A673 (cell line): ENCODE data around the gene ANKS1B. TPM values are rescaled to one million over a fixed set of nuclear protein-coding genes. Genes with fewer than 3 reads are reported as not detected.

Experiments
- BruUV-seq: library from RNA; stranded (reverse); fragments of 400-500 nt; replicated peaks from 2 replicates; lab custom pipeline; 2021; lab: Mats Ljungman, UMichigan
- CTCF ChIA-PET: fragments of 300-600 bp; sonication (Branson Sonifier 250); formaldehyde crosslinking; loops from one replicate; lab custom pipeline; 2022; ENCODE audit warnings: antibody characterized with exemption; lab: Charles Lee
- POLR2A ChIA-PET: fragments of 300-600 bp; sonication (Branson Sonifier 250); formaldehyde crosslinking; loops from one replicate; lab custom pipeline; 2022; ENCODE audit warnings: antibody characterized with exemption; ENCODE audit not compliant: low non-redundant PET; lab: Charles Lee
- DNase-seq: peaks from one replicate; pipeline ENCODE4 v3.0.0-alpha.2; 2015; ENCODE audit warnings: low spot score
- H3K27ac ChIP-seq: fragments of 200-600 bp; sonication (generic); 2 replicates; pipeline ENCODE4 v1.5.1; 2016; ENCODE audit warnings: mixed run types, low read depth, mild to moderate bottlenecking, mixed read lengths, antibody characterized with exemption, low read length; ENCODE audit not compliant: poor library complexity, severe bottlenecking
- H3K27me3 ChIP-seq: fragments of 200-600 bp; sonication (generic); replicated peaks from 2 replicates; pipeline ENCODE4 v1.6.1; 2017; ENCODE audit warnings: mixed run types, low read depth, mild to moderate bottlenecking, mixed read lengths, antibody characterized with exemption, low read length; ENCODE audit not compliant: insufficient read depth, poor library complexity
- H3K36me3 ChIP-seq: fragments of 200-600 bp; sonication (generic); 2 replicates; pipeline ENCODE4 v1.6.1; 2016; ENCODE audit warnings: mixed run types, mild to moderate bottlenecking, mixed read lengths, antibody characterized with exemption, low read length; ENCODE audit not compliant: insufficient read depth, poor library complexity, severe bottlenecking
- H3K4me1 ChIP-seq: fragments of 200-600 bp; sonication (generic); 2 replicates; pipeline ENCODE4 v1.6.1; 2017; ENCODE audit warnings: mixed run types, mild to moderate bottlenecking, mixed read lengths, antibody characterized with exemption, low read length; ENCODE audit not compliant: insufficient read depth, poor library complexity, severe bottlenecking
- H3K4me3 ChIP-seq: fragments of 200-600 bp; sonication (generic); 2 replicates; pipeline ENCODE4 v1.5.1; 2016; ENCODE audit warnings: low read depth, mixed run types, mild to moderate bottlenecking, mixed read lengths, low read length; ENCODE audit not compliant: poor library complexity, severe bottlenecking
- H3K9me3 ChIP-seq: fragments of 200-600 bp; sonication (generic); 2 replicates; pipeline ENCODE4 v1.6.1; 2016; ENCODE audit warnings: mixed run types, low read depth, mild to moderate bottlenecking, mixed read lengths, antibody characterized with exemption, low read length; ENCODE audit not compliant: poor library complexity, severe bottlenecking
- CTCF ChIP-seq: fragments of 300-800, 200-600 bp; sonication (generic); conservative IDR thresholded peaks from 2 replicates; pipeline ENCODE4 v1.5.1; 2017; ENCODE audit warnings: low read depth, mild to moderate bottlenecking, antibody characterized with exemption, low read length, moderate library complexity, mixed read lengths
- EZH2 ChIP-seq: fragments of 200-600 bp; sonication (generic); IDR thresholded peaks from 2 replicates; pipeline ENCODE4 v1.6.1; 2017; ENCODE audit warnings: borderline replicate concordance, low read depth, mild to moderate bottlenecking, mixed read lengths, antibody characterized with exemption, low read length; ENCODE audit not compliant: poor library complexity, severe bottlenecking
- intact Hi-C: fragments of 100-400 bp; cut with micrococcal nuclease; formaldehyde crosslinking; loops from one replicate; pipeline ENCODE4 v1.10.0; 2022; ENCODE audit not compliant: unreplicated experiment
- total RNA-seq: library from RNA; stranded (reverse); gene quantifications from 2 replicates; pipeline ENCODE4 v1.2.3, GENCODE V29; 2021

Gene ANKS1B
- total RNA-seq, 1 experiment from 2014 or later: 0.99 TPM

- intact Hi-C loops: no loop called here
- no peak overlapping the region for H3K27ac ChIP-seq
- no peaks in the 10 kb centered on the region for H3K9me3 ChIP-seq
- TF ChIP-seq CTCF: no peak
- no peak for TF ChIP-seq EZH2
- no peak for DNase-seq
- POLR2A ChIA-PET: no interaction called here
- no peak overlapping the region for H3K4me3 ChIP-seq
- peaks cover 4% of the 10 kb centered on the region for H3K4me1 ChIP-seq
- CTCF ChIA-PET: no interaction called here
- no peaks in the 10 kb centered on the region for H3K27me3 ChIP-seq
- no TSS peak for BruUV-seq
- no peaks in the 10 kb centered on the region for H3K36me3 ChIP-seq
Observed at GRCh38 chr12:99026332-99027054, 958.2 kb downstream of the ANKS1B start.

DNA sequence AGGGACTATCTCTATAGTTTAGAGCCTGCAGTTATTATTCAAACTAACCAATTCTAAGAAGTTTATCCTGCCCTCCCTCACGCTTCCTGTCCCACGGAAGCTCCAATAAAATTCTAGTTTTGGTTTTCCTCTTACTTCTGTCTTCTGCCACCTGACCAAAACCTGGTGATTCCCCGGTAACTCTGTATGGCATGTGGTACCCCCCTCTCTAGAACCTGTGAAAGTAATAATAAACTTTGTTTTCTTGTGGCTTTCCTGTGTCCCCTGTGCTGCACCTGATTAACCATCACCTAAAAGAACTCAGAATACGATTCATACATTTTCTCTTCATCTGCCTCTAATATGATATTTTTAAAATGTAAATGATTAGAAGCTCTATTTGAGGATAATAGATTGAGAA is 959.9 kb downstream of the ANKS1B start:
- H3K9me3 ChIP-seq: no peaks in the 10 kb centered on the region
- no peak for TF ChIP-seq EZH2
- TF ChIP-seq CTCF: no peak
- no TSS peak for BruUV-seq
- no peaks in the 10 kb centered on the region for H3K27me3 ChIP-seq
- no peak overlapping the region for H3K27ac ChIP-seq
- intact Hi-C loops: no loop called here
- no peak overlapping the region for H3K4me3 ChIP-seq
- no peaks in the 10 kb centered on the region for H3K36me3 ChIP-seq
- ChIA-PET CTCF (no interaction called here), POLR2A (no interaction called here)
- H3K4me1 ChIP-seq: peaks cover 4% of the 10 kb centered on the region
- no peak for DNase-seq

- ChIA-PET POLR2A (no interaction called here), CTCF (no interaction called here)
- Histone ChIP-seq H3K4me1 (peaks cover 3% of the 10 kb centered on the region), H3K9me3 (no peaks in the 10 kb centered on the region), H3K27me3 (no peaks in the 10 kb centered on the region), H3K36me3 (no peaks in the 10 kb centered on the region), H3K4me3 (no peak overlapping the region), H3K27ac (no peak overlapping the region)
- TF ChIP-seq CTCF: no peak
- no peak for TF ChIP-seq EZH2
- BruUV-seq: no TSS peak
- intact Hi-C loops: no loop called here
- no peak for DNase-seq
Observed at GRCh38 chr12:99024191-99024590, 960.5 kb downstream of the ANKS1B start.
